GM12878 (cell line): ENCODE results near the gene KLHL9. TPM values are rescaled to one million over a fixed set of nuclear protein-coding genes. Genes with fewer than 3 reads are reported as not detected.

ENCODE experiments used
- ATAC-seq: fragments of 200-7000 bp; cut with Tn5 transposase; 3 replicates; pipeline ENCODE4 v1.9.1; 2020; ENCODE audit warnings: mild to moderate bottlenecking, moderate library complexity
- BruUV-seq: library from RNA; stranded (reverse); fragments of 400-500 nt; replicated peaks from 2 replicates; lab custom pipeline; 2021; lab: Mats Ljungman, UMichigan
- CTCF ChIA-PET: fragments of 300-600 bp; sonication (Branson Sonifier 250); formaldehyde crosslinking; extraction: SDS; loops from one replicate; lab custom pipeline; 2021; ENCODE audit warnings: inconsistent platforms; lab: Yijun Ruan, JAX
- POLR2A ChIA-PET: fragments of 350-600 bp; formaldehyde crosslinking; extraction: SDS; loops from one replicate; lab custom pipeline; 2021; ENCODE audit warnings: inconsistent platforms; lab: Charles Lee
- RAD21 ChIA-PET: fragments of 300-600 bp; sonication (Branson Sonifier 250); formaldehyde crosslinking; loops from one replicate; lab custom pipeline; 2023; ENCODE audit warnings: antibody characterized with exemption; ENCODE audit not compliant: unreplicated experiment; lab: Charles Lee
- SMC1A ChIA-PET: fragments of 300-600 bp; sonication (Branson Sonifier 250); formaldehyde crosslinking; loops from one replicate; lab custom pipeline; 2023; ENCODE audit not compliant: unreplicated experiment, uncharacterized antibody; lab: Charles Lee
- DNase-seq: peaks from one replicate; pipeline ENCODE4 v3.0.0-alpha.2; 2011; ENCODE audit warnings: low read depth, low spot score
- FAIRE-seq: peaks from 3 replicates; lab custom pipeline; 2011; peaks lifted over from hg19 to GRCh38; lab: Jason Lieb, UNC
- H2AFZ ChIP-seq: 2 replicates; pipeline ENCODE4 v1.6.0; 2011; ENCODE audit warnings: low read depth, low read length, control low read depth; ENCODE audit not compliant: control insufficient read depth
- H3K27ac ChIP-seq: 2 replicates; pipeline ENCODE4 v1.5.1; 2011; ENCODE audit warnings: control low read depth; ENCODE audit not compliant: control insufficient read depth, insufficient read depth
- H3K27me3 ChIP-seq, 2 experiments: replicated peaks in 1 of 2; 2 replicates each; pipeline versions ENCODE4 v1.6.0 to v1.6.1; 2011; ENCODE audit warnings: low read length in 1 of 2; ENCODE audit not compliant: control insufficient read depth in 2 of 2, insufficient read depth in 2 of 2
- H3K36me3 ChIP-seq, 2 experiments: 2 replicates each; pipeline ENCODE4 v1.5.1; 2011; ENCODE audit warnings: low read length in 1 of 2; ENCODE audit not compliant: control insufficient read depth in 2 of 2, insufficient read depth in 2 of 2
- H3K4me1 ChIP-seq: 2 replicates; pipeline ENCODE4 v1.6.1; 2011; ENCODE audit warnings: mild to moderate bottlenecking, low read length, moderate library complexity, mixed read lengths; ENCODE audit not compliant: control insufficient read depth, insufficient read depth
- H3K4me2 ChIP-seq: 2 replicates; pipeline ENCODE4 v1.6.0; 2011; ENCODE audit warnings: control low read depth; ENCODE audit not compliant: control insufficient read depth, insufficient read depth
- H3K4me3 ChIP-seq: fragments of 200-600 bp; sonication (generic); 2 replicates; pipeline ENCODE4 v1.5.1; 2016
- H3K79me2 ChIP-seq: 2 replicates; pipeline ENCODE4 v1.6.0; 2011; ENCODE audit warnings: low read length; ENCODE audit not compliant: control insufficient read depth, insufficient read depth
- H3K9ac ChIP-seq: 2 replicates; pipeline ENCODE4 v1.8.0; 2011; ENCODE audit warnings: low read length, control low read depth, mixed read lengths; ENCODE audit not compliant: control insufficient read depth, insufficient read depth
- H3K9me3 ChIP-seq: replicated peaks from 3 replicates; pipeline ENCODE4 v1.5.1; 2011; ENCODE audit warnings: mild to moderate bottlenecking, low read length; ENCODE audit not compliant: control insufficient read depth, insufficient read depth
- H4K20me1 ChIP-seq: 2 replicates; pipeline ENCODE4 v1.6.0; 2011; ENCODE audit not compliant: control insufficient read depth, insufficient read depth
- ATF7 ChIP-seq: fragments of 450-650 bp; IDR thresholded peaks from 2 replicates; pipeline ENCODE4 v1.6.1; 2016; ENCODE audit warnings: low read depth, mild to moderate bottlenecking
- CHD2 ChIP-seq: IDR thresholded peaks from 2 replicates; pipeline ENCODE4 v1.6.1; 2011; ENCODE audit warnings: low read depth, low read length, improper control_type of control experiment, borderline replicate concordance
- GABPA ChIP-seq: IDR thresholded peaks from 2 replicates; pipeline ENCODE4 v1.6.1; 2014; ENCODE audit warnings: antibody characterized with exemption, low read depth, mild to moderate bottlenecking, inconsistent platforms
- HCFC1 ChIP-seq: fragments of 150-350 bp; IDR thresholded peaks from 2 replicates; pipeline ENCODE4 v1.6.1; 2014; ENCODE audit warnings: low read length
- IRF3 ChIP-seq: fragments of 450-650 bp; IDR thresholded peaks from 2 replicates; pipeline ENCODE4 v1.6.1; 2014; ENCODE audit warnings: mild to moderate bottlenecking
- MYB ChIP-seq: fragments of 150-350 bp; IDR thresholded peaks from 2 replicates; pipeline ENCODE4 v1.6.1; 2014; ENCODE audit warnings: mild to moderate bottlenecking, low read depth, low read length, borderline replicate concordance
- NFIC ChIP-seq: IDR thresholded peaks from 2 replicates; pipeline ENCODE4 v1.6.1; 2012; ENCODE audit warnings: low read depth, mild to moderate bottlenecking, inconsistent platforms, low read length, moderate library complexity
- RCOR1 ChIP-seq: conservative IDR thresholded peaks from 2 replicates; pipeline ENCODE4 v1.6.1; 2012; ENCODE audit warnings: low read depth, low read length, improper control_type of control experiment
- SIN3A ChIP-seq: IDR thresholded peaks from 2 replicates; pipeline ENCODE4 v1.6.1; 2012; ENCODE audit warnings: low read depth, low read length, improper control_type of control experiment
- YY1 ChIP-seq: IDR thresholded peaks from 2 replicates; pipeline ENCODE4 v1.6.1; 2011; ENCODE audit warnings: low read depth, mild to moderate bottlenecking, low read length
- ZBTB33 ChIP-seq: fragments of 450-650 bp; IDR thresholded peaks from 2 replicates; pipeline ENCODE4 v1.6.1; 2017; ENCODE audit warnings: mild to moderate bottlenecking
- ZBTB40 ChIP-seq: fragments of 450-650 bp; IDR thresholded peaks from 2 replicates; pipeline ENCODE4 v1.6.1; 2016; ENCODE audit warnings: mild to moderate bottlenecking, moderate library complexity, borderline replicate concordance
- WGBS: methylation state at CpG from one replicate; pipeline ENCODE4 v1.1.6; 2016; ENCODE audit warnings: low lambda C conversion rate; ENCODE audit not compliant: insufficient replicate concordance, insufficient coverage; ENCODE audit errors: missing lambda C conversion rate; 5-methylcytosine and 5-hydroxymethylcytosine counted together
- in situ Hi-C: fragments of 300-500 bp; cut with MboI; formaldehyde crosslinking; loops from 9 replicates; pipeline ENCODE4 v1.14.3; 2018; ENCODE audit warnings: mixed read lengths
- intact Hi-C: fragments of 100-400 bp; cut with micrococcal nuclease; formaldehyde crosslinking; loops from one replicate; pipeline ENCODE4 v1.14.2; 2022; ENCODE audit not compliant: unreplicated experiment
- polyA plus RNA-seq, 11 experiments: library from polyadenylated mRNA; depleted of rRNA in 4 of 11; unstranded in 6 of 11; stranded (reverse) in 5 of 11; fragments of >200 nt; fragmentation: Nextera tagmentation in 4 of 11; fragmentation: Illumina TruSeq in 1 of 11; extraction: Ambion mirVana in 4 of 11; extraction: Trizol in 1 of 11; gene quantifications; 1 replicate in 1 of 11; 2 replicates in 10 of 11; pipeline versions ENCODE4 v1.2.1 to v1.2.3, GENCODE V29; 2011 to 2016; ENCODE audit warnings: inconsistent platforms in 2 of 11, missing spikeins in 2 of 11, low read depth in 1 of 11
- total RNA-seq, 4 experiments: library from RNA; depleted of rRNA in 3 of 4; stranded (reverse); fragments of >200 nt in 3 of 4; fragmentation: Illumina TruSeq in 1 of 4; extraction: Trizol in 1 of 4; gene quantifications; 2 replicates each; pipeline versions ENCODE4 v1.2.1 to v1.2.3, GENCODE V29; 2013 to 2021
- TF ChIP-seq, protein P1 (sequence below): fragments of 450-650 bp; formaldehyde crosslinking; IDR thresholded peaks from 2 replicates; pipeline ENCODE4 v1.4.0; 2022; ENCODE audit warnings: mild to moderate bottlenecking, moderate library complexity

The KLHL9 gene
- total and polyA plus RNA-seq, 10 of the 15 experiments (the other 5 are each of a cell fraction or from before 2014, with no cell fraction given): 3.8 to 37.7 (median 17.4) TPM

DNA sequence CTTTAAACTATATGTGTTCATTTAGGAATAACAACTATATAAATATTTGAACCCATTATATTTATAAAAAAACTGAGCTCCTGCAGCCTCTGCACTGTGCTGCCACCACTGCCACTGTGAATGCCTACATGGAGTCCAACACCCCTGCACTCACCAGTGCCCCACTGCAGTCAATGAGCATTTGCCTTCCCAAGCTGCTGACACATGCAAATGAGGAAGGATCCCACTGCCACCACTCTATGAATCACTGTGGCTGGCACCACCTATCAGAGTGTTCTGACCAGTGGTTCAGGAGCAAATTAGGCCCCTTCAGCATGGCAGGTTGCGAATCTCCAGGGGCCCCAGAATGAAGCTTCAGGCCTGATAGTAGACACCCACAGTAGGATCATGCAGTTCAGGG, 39.2 kb downstream of the KLHL9 start:
- Histone ChIP-seq H3K27ac (no peak overlapping the region), H2AFZ (no peak overlapping the region), H3K9ac (no peak overlapping the region), H3K27me3 (no peaks in the 10 kb centered on the region; a peak in 1 of 4 replicates), H3K36me3 (no peaks in the 10 kb centered on the region), H3K79me2 (no peaks in the 10 kb centered on the region), H3K4me1 (peaks cover 10% of the 10 kb centered on the region), H4K20me1 (no peaks in the 10 kb centered on the region), H3K9me3 (no peaks in the 10 kb centered on the region), H3K4me2 (no peak overlapping the region), H3K4me3 (no peak overlapping the region)
- WGBS: 89% methylated on average over 1 of the region's 1 CpG
- FAIRE-seq (no peak), DNase-seq (no peak), ATAC-seq (peak; percentile 55)
- ChIA-PET RAD21 (interaction anchor here (1.2 to 1.9 kb wide), 2 partner anchors 33 to 44 kb away, joined by 6 read pairs; no protein-coding TSS in a partner anchor), SMC1A (interaction anchor here (1.0 to 2.3 kb wide), 3 partner anchors 29 to 39 kb away, joined by 3 to 7 read pairs (median 6); partner anchors contain the start of gene KLHL9), POLR2A (no interaction called here), CTCF (interaction anchor here (0.6 to 3.1 kb wide), 11 partner anchors 20 to 170 kb away, joined by 3 to 15 read pairs (median 5); no protein-coding TSS in a partner anchor)
- intact Hi-C loops (no loop called here), in situ Hi-C loops (no loop called here)
- no TSS peak for BruUV-seq
- no peak for TF ChIP-seq IRF3
- no peak for TF ChIP-seq CHD2
- no peak for TF ChIP-seq RCOR1
- no peak for TF ChIP-seq ZBTB40
- no peak for TF ChIP-seq ATF7
- TF ChIP-seq SIN3A: no peak
- no peak for TF ChIP-seq ZBTB33
- no peak for TF ChIP-seq YY1
- TF ChIP-seq, protein P1, sequence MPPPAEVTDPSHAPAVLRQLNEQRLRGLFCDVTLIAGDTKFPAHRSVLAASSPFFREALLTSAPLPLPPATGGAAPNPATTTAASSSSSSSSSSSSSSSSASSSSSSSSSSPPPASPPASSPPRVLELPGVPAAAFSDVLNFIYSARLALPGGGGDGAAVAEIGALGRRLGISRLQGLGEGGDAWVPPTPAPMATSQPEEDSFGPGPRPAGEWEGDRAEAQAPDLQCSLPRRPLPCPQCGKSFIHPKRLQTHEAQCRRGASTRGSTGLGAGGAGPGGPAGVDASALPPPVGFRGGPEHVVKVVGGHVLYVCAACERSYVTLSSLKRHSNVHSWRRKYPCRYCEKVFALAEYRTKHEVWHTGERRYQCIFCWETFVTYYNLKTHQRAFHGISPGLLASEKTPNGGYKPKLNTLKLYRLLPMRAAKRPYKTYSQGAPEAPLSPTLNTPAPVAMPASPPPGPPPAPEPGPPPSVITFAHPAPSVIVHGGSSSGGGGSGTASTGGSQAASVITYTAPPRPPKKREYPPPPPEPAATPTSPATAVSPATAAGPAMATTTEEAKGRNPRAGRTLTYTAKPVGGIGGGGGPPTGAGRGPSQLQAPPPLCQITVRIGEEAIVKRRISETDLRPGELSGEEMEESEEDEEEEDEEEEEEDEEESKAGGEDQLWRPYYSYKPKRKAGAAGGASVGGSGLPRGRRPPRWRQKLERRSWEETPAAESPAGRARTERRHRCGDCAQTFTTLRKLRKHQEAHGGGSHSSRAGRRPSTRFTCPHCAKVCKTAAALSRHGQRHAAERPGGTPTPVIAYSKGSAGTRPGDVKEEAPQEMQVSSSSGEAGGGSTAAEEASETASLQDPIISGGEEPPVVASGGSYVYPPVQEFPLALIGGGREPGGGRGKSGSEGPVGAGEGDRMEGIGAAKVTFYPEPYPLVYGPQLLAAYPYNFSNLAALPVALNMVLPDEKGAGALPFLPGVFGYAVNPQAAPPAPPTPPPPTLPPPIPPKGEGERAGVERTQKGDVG: no peak
- TF ChIP-seq HCFC1: no peak
- no peak for TF ChIP-seq NFIC
- no peak for TF ChIP-seq MYB
- no peak for TF ChIP-seq GABPA
